Measurements from ENCODE around the gene CTBP2.

The CTBP2 gene

DNA sequence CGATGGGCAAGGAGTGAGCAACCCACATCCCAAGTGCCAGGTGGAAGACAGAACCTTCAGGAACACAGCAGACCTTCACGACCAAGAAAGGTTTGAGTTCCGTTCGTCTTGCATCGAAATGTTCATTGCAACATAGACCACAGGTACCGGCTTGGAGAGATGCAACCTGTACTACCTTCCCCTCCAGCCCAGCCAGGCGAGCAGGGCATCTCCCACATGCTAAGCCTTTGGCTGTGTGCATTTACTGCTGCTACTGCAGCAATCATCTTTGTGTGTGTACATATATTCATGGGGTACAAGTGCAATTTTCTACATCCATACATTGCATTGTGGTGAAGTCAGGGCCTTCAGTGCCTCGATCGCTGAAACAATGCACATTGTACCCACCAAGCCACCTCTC is 58.8 kb downstream of the CTBP2 start:
- FAIRE-seq = no peak
- no peak for TF ChIP-seq POLR2A (IDR thresholded peaks at IDR 0.05; ENCODE audit: low read depth, low read length)
- DNase-seq (ENCODE audit: insufficient read length, low spot score) = no peak

GRCh38 chr10:125101049-125101448 is 59.3 kb downstream of the CTBP2 start:
- no peak for TF ChIP-seq POLR2A (IDR thresholded peaks at IDR 0.05; ENCODE audit: low read depth, low read length)
- FAIRE-seq (no peak), DNase-seq (ENCODE audit: insufficient read length, low spot score) (no peak)

DNA sequence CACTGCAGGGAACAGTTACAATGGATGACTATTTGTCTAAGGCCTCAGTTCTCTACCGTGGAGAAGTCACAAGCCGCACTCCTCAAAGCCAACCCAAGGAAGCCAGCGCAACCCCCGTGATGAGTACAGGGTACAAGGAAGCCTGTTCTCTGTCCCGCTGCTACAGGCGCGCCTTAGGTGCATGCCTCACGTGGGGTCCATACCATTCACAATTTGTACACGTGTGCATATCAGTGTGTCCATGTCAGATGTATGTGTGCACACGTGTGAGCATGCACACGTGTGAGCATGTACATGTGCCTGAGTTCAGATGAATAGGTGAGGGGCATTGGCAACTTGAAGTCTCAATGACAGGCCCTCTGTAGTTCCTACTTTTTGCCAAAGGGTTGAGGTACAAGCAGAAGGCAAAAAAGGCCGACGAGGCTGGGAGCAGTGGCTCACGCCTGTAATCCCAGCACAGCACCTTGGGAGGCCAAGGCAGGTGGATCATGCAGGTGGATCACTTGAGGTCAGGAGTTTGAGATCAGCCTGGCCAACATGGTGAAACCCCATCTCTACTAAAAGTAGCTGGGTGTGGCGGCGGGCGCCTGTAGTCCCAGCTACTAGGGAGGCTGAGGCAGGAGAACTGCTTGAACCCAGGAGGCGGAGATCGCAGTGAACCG is 62.8 kb downstream of the CTBP2 start:
- no peak for DNase-seq (ENCODE audit: insufficient read length, low spot score)
- no peak for TF ChIP-seq POLR2A (IDR thresholded peaks at IDR 0.05; ENCODE audit: low read depth, low read length)
- FAIRE-seq = no peak

- FAIRE-seq = no peak
Measured at GRCh38 chr10:125096975-125097374, 63.4 kb downstream of the CTBP2 start.

DNA sequence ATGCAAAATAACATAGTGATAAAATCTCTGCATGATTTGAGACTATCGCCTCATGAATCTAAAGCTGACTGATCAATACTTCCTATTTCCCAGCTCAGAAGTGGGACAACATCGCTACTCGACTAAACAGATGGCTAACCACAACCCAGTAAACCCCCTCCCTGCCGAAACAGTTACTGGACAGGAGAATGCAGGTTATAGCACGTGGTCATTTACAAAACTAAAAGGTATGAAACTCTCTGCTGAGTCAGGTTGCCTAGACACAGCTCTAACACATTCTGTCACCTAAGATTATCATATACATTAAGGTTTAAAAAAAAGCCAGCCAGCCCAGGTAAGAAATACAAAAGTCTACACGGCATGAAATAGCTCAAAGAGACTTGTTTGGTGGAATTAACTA is 64.0 kb downstream of the CTBP2 start:
- no peak for DNase-seq (ENCODE audit: insufficient read length, low spot score)
- FAIRE-seq = no peak
- no peak for TF ChIP-seq POLR2A (IDR thresholded peaks at IDR 0.05; ENCODE audit: low read depth, low read length)

More at GRCh38 chr10:125096975-125097374, 63.4 kb downstream of the CTBP2 start:
- TF ChIP-seq POLR2A (IDR thresholded peaks at IDR 0.05; ENCODE audit: low read depth, low read length) = no peak
- no peak for DNase-seq (ENCODE audit: insufficient read length, low spot score)

DNA sequence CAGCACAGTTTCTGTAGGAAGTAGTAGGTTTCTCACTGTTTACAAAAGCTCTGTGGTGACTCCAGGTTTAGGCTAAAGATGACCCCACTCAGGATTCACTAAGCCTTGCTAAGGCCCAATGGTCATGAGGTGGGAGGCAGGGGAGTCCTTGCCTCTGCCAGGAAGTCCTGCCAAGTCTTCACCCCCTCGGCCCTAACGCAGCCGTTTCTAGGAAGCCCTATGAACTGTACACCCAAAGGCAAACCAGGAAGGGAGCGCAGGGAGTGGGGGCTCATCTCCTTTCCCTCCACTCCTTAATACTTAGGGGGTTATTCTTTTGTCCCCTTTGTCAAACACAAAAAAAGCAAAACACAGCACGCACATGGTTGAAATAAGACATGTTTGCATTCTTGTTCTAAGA is 64.6 kb downstream of the CTBP2 start:
- no peak for FAIRE-seq
- no peak for DNase-seq (ENCODE audit: insufficient read length, low spot score)
- TF ChIP-seq POLR2A (IDR thresholded peaks at IDR 0.05; ENCODE audit: low read depth, low read length) = no peak

DNA sequence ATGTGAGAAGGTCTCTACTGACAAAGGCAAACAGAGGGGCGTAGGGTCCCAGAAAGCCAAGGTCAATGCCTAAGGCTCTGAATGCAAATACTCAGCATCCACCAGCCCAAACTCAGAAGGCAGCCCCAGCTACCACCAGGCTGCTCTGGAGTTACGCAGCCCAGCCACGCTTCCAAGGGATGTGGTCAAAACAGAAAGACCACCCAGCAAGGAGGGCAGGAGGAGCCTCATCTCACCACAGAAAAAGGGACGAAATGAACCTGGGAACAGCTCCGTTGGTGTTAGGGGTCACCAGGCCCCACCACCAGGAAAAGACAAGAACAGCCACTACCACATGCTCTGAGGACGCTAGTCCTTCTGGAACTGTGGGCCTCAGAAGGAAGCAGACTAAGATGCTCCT is 65.1 kb downstream of the CTBP2 start:
- no peak for FAIRE-seq
- no peak for TF ChIP-seq POLR2A (IDR thresholded peaks at IDR 0.05; ENCODE audit: low read depth, low read length)
- DNase-seq (ENCODE audit: insufficient read length, low spot score) = no peak

- FAIRE-seq (no peak), DNase-seq (ENCODE audit: insufficient read length, low spot score) (no peak)
- no peak for TF ChIP-seq POLR2A (IDR thresholded peaks at IDR 0.05; ENCODE audit: low read depth, low read length)
Measured at GRCh38 chr10:125094806-125095205, 65.6 kb downstream of the CTBP2 start.

GRCh38 chr10:125093974-125094705 is 66.2 kb downstream of the CTBP2 start:
- no peak for DNase-seq (ENCODE audit: insufficient read length, low spot score)
- TF ChIP-seq POLR2A (IDR thresholded peaks at IDR 0.05; ENCODE audit: low read depth, low read length) = no peak

DNA sequence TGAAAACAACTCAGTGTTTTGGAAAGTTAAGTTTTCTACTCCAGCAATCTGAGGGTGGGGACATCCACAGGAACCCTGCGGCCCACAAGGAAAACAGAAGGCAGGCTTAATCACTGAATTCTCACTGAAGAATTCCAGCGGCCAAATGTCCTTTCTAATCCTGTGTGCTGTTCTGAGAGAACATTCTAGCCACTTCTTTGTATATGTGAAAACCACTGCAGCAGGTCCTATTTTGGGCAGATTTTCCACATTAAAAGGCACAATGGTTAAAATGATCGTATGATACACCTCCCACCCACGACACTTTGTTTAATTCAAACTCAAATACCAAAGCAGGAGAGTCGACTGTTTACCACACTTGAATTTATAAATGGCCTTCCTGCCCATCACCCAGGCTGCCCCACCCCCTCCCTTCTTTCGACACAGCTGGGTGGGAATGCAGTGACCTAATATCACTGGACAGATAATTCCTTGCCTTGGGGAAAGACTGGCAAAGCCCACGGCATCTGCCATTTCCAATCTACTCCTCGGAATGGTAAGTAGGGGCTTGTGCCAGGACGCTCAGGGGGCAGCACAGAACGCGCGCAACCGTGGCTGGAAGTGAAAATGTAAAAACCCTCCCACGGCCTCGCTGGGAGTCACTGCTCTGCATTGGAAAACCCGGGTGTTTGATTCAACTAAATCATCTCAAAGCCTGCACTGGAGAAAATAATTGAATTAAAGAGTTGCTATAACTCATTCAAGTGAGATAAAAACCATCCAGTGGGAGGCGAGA is 67.0 kb downstream of the CTBP2 start:
- TF ChIP-seq POLR2A (IDR thresholded peaks at IDR 0.05; ENCODE audit: low read depth, low read length) = no peak
- FAIRE-seq (no peak), DNase-seq (ENCODE audit: insufficient read length, low spot score) (no peak)

More at GRCh38 chr10:125093974-125094705, 66.2 kb downstream of the CTBP2 start:
- FAIRE-seq = no peak

DNA sequence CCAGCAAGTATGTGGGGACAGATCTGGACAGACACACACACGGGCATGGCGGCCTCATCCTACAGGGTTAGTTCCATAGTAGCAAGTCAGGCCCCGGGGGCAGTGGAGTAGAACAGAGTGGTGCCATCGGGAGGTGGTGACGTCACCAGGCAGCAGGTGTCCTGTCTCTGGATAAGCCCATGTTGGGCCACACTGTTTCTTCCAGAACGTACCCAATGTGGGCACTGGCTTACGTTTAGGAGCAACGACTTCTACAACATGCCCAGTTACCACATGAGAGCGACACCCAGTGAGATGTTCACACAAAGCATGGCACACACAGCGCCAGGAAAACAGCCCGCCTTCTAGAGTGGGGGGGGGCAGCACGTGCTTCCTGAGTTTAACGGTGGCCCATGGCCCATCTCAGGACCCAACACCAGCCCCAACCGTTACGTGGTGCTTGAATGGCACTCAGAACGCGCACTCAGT is 67.8 kb downstream of the CTBP2 start:
- no peak for TF ChIP-seq POLR2A (IDR thresholded peaks at IDR 0.05; ENCODE audit: low read depth, low read length)
- FAIRE-seq (no peak), DNase-seq (ENCODE audit: insufficient read length, low spot score) (no peak)

DNA sequence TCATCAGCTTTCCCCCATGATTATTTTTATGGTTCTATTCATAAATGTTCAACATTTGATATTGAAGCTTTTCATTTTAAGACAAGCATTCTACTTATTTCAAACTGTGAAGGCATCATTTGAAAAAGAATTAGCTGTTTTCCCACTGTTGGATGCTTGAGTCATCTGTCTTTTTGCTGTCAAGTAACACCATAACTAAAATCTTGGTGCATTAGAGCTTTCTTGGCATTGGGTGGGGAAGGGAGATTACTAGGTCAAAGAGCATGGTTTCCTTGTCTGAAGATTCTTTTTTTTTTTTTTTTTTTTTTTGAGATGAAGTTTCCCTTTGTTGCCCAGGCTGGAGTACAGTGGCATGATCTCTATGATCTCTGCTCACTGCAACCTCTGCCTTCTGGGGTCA is 68.5 kb downstream of the CTBP2 start:
- no peak for TF ChIP-seq POLR2A (IDR thresholded peaks at IDR 0.05; ENCODE audit: low read depth, low read length)
- no peak for FAIRE-seq

DNA sequence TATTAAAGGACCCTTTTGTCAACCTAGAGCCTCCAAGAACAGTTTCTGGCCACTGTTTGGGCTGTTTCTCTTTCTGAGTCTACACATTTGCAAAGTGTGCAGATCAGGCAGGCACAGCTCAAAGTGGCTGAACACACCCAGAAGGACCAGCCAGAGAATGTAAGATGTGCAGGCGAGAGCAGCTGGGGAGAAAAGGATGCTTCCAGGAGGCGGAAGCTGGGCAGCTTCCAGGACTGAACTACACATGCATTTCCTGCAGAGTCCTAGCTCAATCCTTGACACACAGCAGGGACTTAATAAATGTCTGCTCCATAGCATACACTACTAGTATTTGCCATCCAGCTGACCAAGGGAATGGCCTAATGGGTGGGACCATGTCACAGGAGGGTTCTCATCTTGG is 70.9 kb downstream of the CTBP2 start:
- TF ChIP-seq POLR2A (IDR thresholded peaks at IDR 0.05; ENCODE audit: low read depth, low read length) = no peak
- FAIRE-seq (no peak), DNase-seq (ENCODE audit: insufficient read length, low spot score) (no peak)

More for the DNA sequence above, 68.5 kb downstream of the CTBP2 start:
- DNase-seq (ENCODE audit: insufficient read length, low spot score) = no peak

GRCh38 chr10:125087897-125088215 is 72.5 kb downstream of the CTBP2 start:
- no peak for FAIRE-seq
- no peak for DNase-seq (ENCODE audit: insufficient read length, low spot score)

More at GRCh38 chr10:125087897-125088215, 72.5 kb downstream of the CTBP2 start:
- TF ChIP-seq POLR2A (IDR thresholded peaks at IDR 0.05; ENCODE audit: low read depth, low read length) = no peak

All from H54 (cell line).